ENCODE measurements around the gene MALAT1. TPM values are rescaled to one million over a fixed set of nuclear protein-coding genes. Genes with fewer than 3 reads are reported as not detected.

Gene MALAT1
- total and polyA plus RNA-seq, 2 experiments from 2014 or later: 7,439 to 16,838 TPM

DNA sequence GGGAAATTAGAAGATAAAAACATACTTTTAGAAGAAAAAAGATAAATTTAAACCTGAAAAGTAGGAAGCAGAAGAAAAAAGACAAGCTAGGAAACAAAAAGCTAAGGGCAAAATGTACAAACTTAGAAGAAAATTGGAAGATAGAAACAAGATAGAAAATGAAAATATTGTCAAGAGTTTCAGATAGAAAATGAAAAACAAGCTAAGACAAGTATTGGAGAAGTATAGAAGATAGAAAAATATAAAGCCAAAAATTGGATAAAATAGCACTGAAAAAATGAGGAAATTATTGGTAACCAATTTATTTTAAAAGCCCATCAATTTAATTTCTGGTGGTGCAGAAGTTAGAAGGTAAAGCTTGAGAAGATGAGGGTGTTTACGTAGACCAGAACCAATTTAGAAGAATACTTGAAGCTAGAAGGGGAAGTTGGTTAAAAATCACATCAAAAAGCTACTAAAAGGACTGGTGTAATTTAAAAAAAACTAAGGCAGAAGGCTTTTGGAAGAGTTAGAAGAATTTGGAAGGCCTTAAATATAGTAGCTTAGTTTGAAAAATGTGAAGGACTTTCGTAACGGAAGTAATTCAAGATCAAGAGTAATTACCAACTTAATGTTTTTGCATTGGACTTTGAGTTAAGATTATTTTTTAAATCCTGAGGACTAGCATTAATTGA is 1.0 kb downstream of the MALAT1 start:
- TF ChIP-seq, protein P1, sequence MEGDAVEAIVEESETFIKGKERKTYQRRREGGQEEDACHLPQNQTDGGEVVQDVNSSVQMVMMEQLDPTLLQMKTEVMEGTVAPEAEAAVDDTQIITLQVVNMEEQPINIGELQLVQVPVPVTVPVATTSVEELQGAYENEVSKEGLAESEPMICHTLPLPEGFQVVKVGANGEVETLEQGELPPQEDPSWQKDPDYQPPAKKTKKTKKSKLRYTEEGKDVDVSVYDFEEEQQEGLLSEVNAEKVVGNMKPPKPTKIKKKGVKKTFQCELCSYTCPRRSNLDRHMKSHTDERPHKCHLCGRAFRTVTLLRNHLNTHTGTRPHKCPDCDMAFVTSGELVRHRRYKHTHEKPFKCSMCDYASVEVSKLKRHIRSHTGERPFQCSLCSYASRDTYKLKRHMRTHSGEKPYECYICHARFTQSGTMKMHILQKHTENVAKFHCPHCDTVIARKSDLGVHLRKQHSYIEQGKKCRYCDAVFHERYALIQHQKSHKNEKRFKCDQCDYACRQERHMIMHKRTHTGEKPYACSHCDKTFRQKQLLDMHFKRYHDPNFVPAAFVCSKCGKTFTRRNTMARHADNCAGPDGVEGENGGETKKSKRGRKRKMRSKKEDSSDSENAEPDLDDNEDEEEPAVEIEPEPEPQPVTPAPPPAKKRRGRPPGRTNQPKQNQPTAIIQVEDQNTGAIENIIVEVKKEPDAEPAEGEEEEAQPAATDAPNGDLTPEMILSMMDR (IDR thresholded peaks at IDR 0.05; ENCODE audit: low read depth, low read length): no peak
- no peaks in the 10 kb centered on the region for H3K9me3 ChIP-seq (ENCODE audit: low read depth)
- no peak for DNase-seq (ENCODE audit: low read depth in 1 of 2, low spot score in 1 of 2)
- H3K4me3 ChIP-seq: peak overlapping the region; percentile 99
- no peaks in the 10 kb centered on the region for H3K27me3 ChIP-seq
- H3K27ac ChIP-seq: peak overlapping the region; percentile 100
- H3K36me3 ChIP-seq: peaks cover 49% of the 10 kb centered on the region
- H3K4me1 ChIP-seq (ENCODE audit: low read depth): peaks cover 16% of the 10 kb centered on the region

DNA sequence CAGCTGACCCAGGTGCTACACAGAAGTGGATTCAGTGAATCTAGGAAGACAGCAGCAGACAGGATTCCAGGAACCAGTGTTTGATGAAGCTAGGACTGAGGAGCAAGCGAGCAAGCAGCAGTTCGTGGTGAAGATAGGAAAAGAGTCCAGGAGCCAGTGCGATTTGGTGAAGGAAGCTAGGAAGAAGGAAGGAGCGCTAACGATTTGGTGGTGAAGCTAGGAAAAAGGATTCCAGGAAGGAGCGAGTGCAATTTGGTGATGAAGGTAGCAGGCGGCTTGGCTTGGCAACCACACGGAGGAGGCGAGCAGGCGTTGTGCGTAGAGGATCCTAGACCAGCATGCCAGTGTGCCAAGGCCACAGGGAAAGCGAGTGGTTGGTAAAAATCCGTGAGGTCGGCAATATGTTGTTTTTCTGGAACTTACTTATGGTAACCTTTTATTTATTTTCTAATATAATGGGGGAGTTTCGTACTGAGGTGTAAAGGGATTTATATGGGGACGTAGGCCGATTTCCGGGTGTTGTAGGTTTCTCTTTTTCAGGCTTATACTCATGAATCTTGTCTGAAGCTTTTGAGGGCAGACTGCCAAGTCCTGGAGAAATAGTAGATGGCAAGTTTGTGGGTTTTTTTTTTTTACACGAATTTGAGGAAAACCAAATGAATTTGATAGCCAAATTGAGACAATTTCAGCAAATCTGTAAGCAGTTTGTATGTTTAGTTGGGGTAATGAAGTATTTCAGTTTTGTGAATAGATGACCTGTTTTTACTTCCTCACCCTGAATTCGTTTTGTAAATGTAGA is 1.7 kb downstream of the MALAT1 start:
- no peaks in the 10 kb centered on the region for H3K27me3 ChIP-seq
- H3K9me3 ChIP-seq (ENCODE audit: low read depth): no peaks in the 10 kb centered on the region
- H3K4me3 ChIP-seq: peak overlapping the region; percentile 99
- H3K36me3 ChIP-seq: peaks cover 56% of the 10 kb centered on the region
- TF ChIP-seq, protein P1 (IDR thresholded peaks at IDR 0.05; ENCODE audit: low read depth, low read length): no peak
- peak overlapping the region; percentile 100 for H3K27ac ChIP-seq
- H3K4me1 ChIP-seq (ENCODE audit: low read depth): peaks cover 17% of the 10 kb centered on the region
- peak in 1 of 2 donors; percentile 77 for DNase-seq (ENCODE audit: low read depth in 1 of 2, low spot score in 1 of 2)

DNA sequence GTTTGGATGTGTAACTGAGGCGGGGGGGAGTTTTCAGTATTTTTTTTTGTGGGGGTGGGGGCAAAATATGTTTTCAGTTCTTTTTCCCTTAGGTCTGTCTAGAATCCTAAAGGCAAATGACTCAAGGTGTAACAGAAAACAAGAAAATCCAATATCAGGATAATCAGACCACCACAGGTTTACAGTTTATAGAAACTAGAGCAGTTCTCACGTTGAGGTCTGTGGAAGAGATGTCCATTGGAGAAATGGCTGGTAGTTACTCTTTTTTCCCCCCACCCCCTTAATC is 2.3 kb downstream of the MALAT1 start:
- H3K4me3 ChIP-seq: peak overlapping the region; percentile 99
- no peaks in the 10 kb centered on the region for H3K27me3 ChIP-seq
- H3K27ac ChIP-seq: peak overlapping the region; percentile 100
- H3K9me3 ChIP-seq (ENCODE audit: low read depth): no peaks in the 10 kb centered on the region
- DNase-seq (ENCODE audit: low read depth in 1 of 2, low spot score in 1 of 2): no peak
- peaks cover 20% of the 10 kb centered on the region for H3K4me1 ChIP-seq (ENCODE audit: low read depth)
- H3K36me3 ChIP-seq: peaks cover 61% of the 10 kb centered on the region
- TF ChIP-seq, protein P1 (IDR thresholded peaks at IDR 0.05; ENCODE audit: low read depth, low read length): no peak

DNA sequence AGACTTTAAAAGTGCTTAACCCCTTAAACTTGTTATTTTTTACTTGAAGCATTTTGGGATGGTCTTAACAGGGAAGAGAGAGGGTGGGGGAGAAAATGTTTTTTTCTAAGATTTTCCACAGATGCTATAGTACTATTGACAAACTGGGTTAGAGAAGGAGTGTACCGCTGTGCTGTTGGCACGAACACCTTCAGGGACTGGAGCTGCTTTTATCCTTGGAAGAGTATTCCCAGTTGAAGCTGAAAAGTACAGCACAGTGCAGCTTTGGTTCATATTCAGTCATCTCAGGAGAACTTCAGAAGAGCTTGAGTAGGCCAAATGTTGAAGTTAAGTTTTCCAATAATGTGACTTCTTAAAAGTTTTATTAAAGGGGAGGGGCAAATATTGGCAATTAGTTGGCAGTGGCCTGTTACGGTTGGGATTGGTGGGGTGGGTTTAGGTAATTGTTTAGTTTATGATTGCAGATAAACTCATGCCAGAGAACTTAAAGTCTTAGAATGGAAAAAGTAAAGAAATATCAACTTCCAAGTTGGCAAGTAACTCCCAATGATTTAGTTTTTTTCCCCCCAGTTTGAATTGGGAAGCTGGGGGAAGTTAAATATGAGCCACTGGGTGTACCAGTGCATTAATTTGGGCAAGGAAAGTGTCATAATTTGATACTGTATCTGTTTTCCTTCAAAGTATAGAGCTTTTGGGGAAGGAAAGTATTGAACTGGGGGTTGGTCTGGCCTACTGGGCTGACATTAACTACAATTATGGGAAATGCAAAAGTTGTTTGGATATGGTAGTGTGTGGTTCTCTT is 2.8 kb downstream of the MALAT1 start:
- peaks cover 65% of the 10 kb centered on the region for H3K36me3 ChIP-seq
- no peaks in the 10 kb centered on the region for H3K27me3 ChIP-seq
- H3K4me3 ChIP-seq: peak overlapping the region; percentile 99
- peak overlapping the region; percentile 100 for H3K27ac ChIP-seq
- H3K9me3 ChIP-seq (ENCODE audit: low read depth): no peaks in the 10 kb centered on the region
- DNase-seq (ENCODE audit: low read depth in 1 of 2, low spot score in 1 of 2): peak in 1 of 2 donors; percentile 73
- peaks cover 20% of the 10 kb centered on the region for H3K4me1 ChIP-seq (ENCODE audit: low read depth)
- TF ChIP-seq, protein P1 (IDR thresholded peaks at IDR 0.05; ENCODE audit: low read depth, low read length): no peak

DNA sequence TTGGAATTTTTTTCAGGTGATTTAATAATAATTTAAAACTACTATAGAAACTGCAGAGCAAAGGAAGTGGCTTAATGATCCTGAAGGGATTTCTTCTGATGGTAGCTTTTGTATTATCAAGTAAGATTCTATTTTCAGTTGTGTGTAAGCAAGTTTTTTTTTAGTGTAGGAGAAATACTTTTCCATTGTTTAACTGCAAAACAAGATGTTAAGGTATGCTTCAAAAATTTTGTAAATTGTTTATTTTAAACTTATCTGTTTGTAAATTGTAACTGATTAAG is 3.4 kb downstream of the MALAT1 start:
- Histone ChIP-seq H3K9me3 (ENCODE audit: low read depth) (no peaks in the 10 kb centered on the region), H3K4me1 (ENCODE audit: low read depth) (peaks cover 16% of the 10 kb centered on the region), H3K27ac (peak overlapping the region; percentile 100), H3K36me3 (peaks cover 65% of the 10 kb centered on the region), H3K27me3 (no peaks in the 10 kb centered on the region), H3K4me3 (peak overlapping the region; percentile 99)
- TF ChIP-seq, protein P1 (IDR thresholded peaks at IDR 0.05; ENCODE audit: low read depth, low read length): no peak
- no peak for DNase-seq (ENCODE audit: low read depth in 1 of 2, low spot score in 1 of 2)

Data from cardiac muscle cell (in vitro differentiated cells and primary cell).